DOHH2 (cell line): ENCODE results near the gene CD2AP.

Experiments used
- H3F3A ChIP-seq: fragments of 200-600 bp; sonication (generic), shearing (Covaris generic); 2 replicates; pipeline ENCODE4 v1.6.0; 2016; ENCODE audit warnings: antibody characterized with exemption, mild to moderate bottlenecking; ENCODE audit not compliant: control insufficient read depth, insufficient read depth
- H3K27ac ChIP-seq: fragments of 200-600 bp; sonication (generic); 2 replicates; pipeline ENCODE4 v1.5.1; 2014; ENCODE audit warnings: low read depth, mild to moderate bottlenecking, low read length, moderate library complexity
- H3K27me3 ChIP-seq: fragments of 200-600 bp; sonication (generic); 2 replicates; pipeline ENCODE4 v1.6.1; 2014; ENCODE audit warnings: mild to moderate bottlenecking, low read length, mixed read lengths; ENCODE audit not compliant: control insufficient read depth
- H3K36me3 ChIP-seq: fragments of 200-600 bp; sonication (generic); 2 replicates; pipeline ENCODE4 v1.6.1; 2014; ENCODE audit warnings: mild to moderate bottlenecking, low read length, moderate library complexity, mixed read lengths; ENCODE audit not compliant: control insufficient read depth
- H3K4me1 ChIP-seq: fragments of 200-600 bp; sonication (generic); 2 replicates; pipeline ENCODE4 v1.6.1; 2014; ENCODE audit warnings: mild to moderate bottlenecking, low read length, mixed read lengths; ENCODE audit not compliant: control insufficient read depth
- H3K4me2 ChIP-seq: fragments of 200-600 bp; sonication (generic); 2 replicates; pipeline ENCODE4 v1.6.0; 2014; ENCODE audit warnings: mild to moderate bottlenecking, low read length, moderate library complexity
- H3K4me3 ChIP-seq: fragments of 200-600 bp; sonication (generic); 2 replicates; pipeline ENCODE4 v1.5.1; 2014; ENCODE audit warnings: mild to moderate bottlenecking, low read length, mixed read lengths
- H3K79me2 ChIP-seq: fragments of 200-600 bp; sonication (generic); 2 replicates; pipeline ENCODE4 v1.6.1; 2014; ENCODE audit warnings: mild to moderate bottlenecking, low read length, mixed read lengths; ENCODE audit not compliant: control insufficient read depth
- H3K9me2 ChIP-seq: fragments of 200-600 bp; sonication (generic); replicated peaks from 2 replicates; pipeline ENCODE4 v1.6.1; 2014; ENCODE audit warnings: mild to moderate bottlenecking, low read length, mixed read lengths; ENCODE audit not compliant: control insufficient read depth
- H3K9me3 ChIP-seq: fragments of 200-600 bp; sonication (generic); 2 replicates; pipeline ENCODE4 v1.6.1; 2014; ENCODE audit warnings: antibody characterized with exemption, low read length, mixed read lengths; ENCODE audit not compliant: control insufficient read depth, insufficient read depth
- H4K20me1 ChIP-seq: fragments of 200-600 bp; sonication (generic); 2 replicates; pipeline ENCODE4 v1.6.0; 2014; ENCODE audit warnings: low read depth, mild to moderate bottlenecking, antibody characterized with exemption, low read length, moderate library complexity; ENCODE audit not compliant: control insufficient read depth, insufficient read depth
- CTCF ChIP-seq: fragments of 200-600 bp; sonication (generic); IDR thresholded peaks from one replicate; pipeline ENCODE4 v1.5.1; 2014; ENCODE audit warnings: antibody characterized with exemption, mild to moderate bottlenecking, low read depth, low read length; ENCODE audit not compliant: poor library complexity, severe bottlenecking
- EZH2phosphoT487 ChIP-seq: fragments of 200-600 bp; sonication (generic); IDR thresholded peaks from 2 replicates; pipeline ENCODE4 v1.6.1; 2017; ENCODE audit warnings: borderline replicate concordance, mild to moderate bottlenecking, antibody characterized with exemption, low read length, moderate library complexity, mixed read lengths

CD2AP gene

GRCh38 chr6:47650553-47651432 lies 173.2 kb downstream of the CD2AP start:
- no peaks in the 10 kb centered on the region for H3F3A ChIP-seq
- H3K9me3 ChIP-seq: no peaks in the 10 kb centered on the region
- no peak overlapping the region for H3K4me2 ChIP-seq
- H3K79me2 ChIP-seq: no peaks in the 10 kb centered on the region
- no peaks in the 10 kb centered on the region for H3K27me3 ChIP-seq
- no peak for TF ChIP-seq EZH2phosphoT487
- no peak for TF ChIP-seq CTCF
- H4K20me1 ChIP-seq: no peaks in the 10 kb centered on the region
- peaks cover 6% of the 10 kb centered on the region for H3K4me1 ChIP-seq
- no peaks in the 10 kb centered on the region for H3K9me2 ChIP-seq
- H3K4me3 ChIP-seq: no peak overlapping the region
- no peaks in the 10 kb centered on the region for H3K36me3 ChIP-seq
- H3K27ac ChIP-seq: no peak overlapping the region

- TF ChIP-seq CTCF (no peak), EZH2phosphoT487 (no peak)
- H4K20me1 ChIP-seq: no peaks in the 10 kb centered on the region
- H3K27ac ChIP-seq: no peak overlapping the region
- H3K4me2 ChIP-seq: no peak overlapping the region
- no peaks in the 10 kb centered on the region for H3K27me3 ChIP-seq
- H3K4me1 ChIP-seq: peaks cover 6% of the 10 kb centered on the region
- no peak overlapping the region for H3K4me3 ChIP-seq
- no peaks in the 10 kb centered on the region for H3K36me3 ChIP-seq
- H3F3A ChIP-seq: no peaks in the 10 kb centered on the region
- H3K9me3 ChIP-seq: no peaks in the 10 kb centered on the region
- no peaks in the 10 kb centered on the region for H3K9me2 ChIP-seq
- H3K79me2 ChIP-seq: no peaks in the 10 kb centered on the region
Observed at GRCh38 chr6:47651505-47651944, 173.9 kb downstream of the CD2AP start.

GRCh38 chr6:47653706-47654105 lies 176.1 kb downstream of the CD2AP start:
- Histone ChIP-seq H4K20me1 (no peaks in the 10 kb centered on the region), H3K27ac (no peak overlapping the region), H3K4me1 (peaks cover 6% of the 10 kb centered on the region), H3K27me3 (no peaks in the 10 kb centered on the region), H3K79me2 (no peaks in the 10 kb centered on the region), H3K36me3 (no peaks in the 10 kb centered on the region), H3K4me3 (no peak overlapping the region), H3K4me2 (no peak overlapping the region), H3K9me3 (no peaks in the 10 kb centered on the region), H3F3A (no peaks in the 10 kb centered on the region), H3K9me2 (no peaks in the 10 kb centered on the region)
- no peak for TF ChIP-seq CTCF
- TF ChIP-seq EZH2phosphoT487: no peak
